HG02798 (cell line): ENCODE data around the gene ZMYM2.

Experiments used
- ATAC-seq: cut with Tn5 transposase; IDR thresholded peaks from one replicate; pipeline ENCODE4 v1.9.1; 2021; ENCODE audit warnings: mild to moderate bottlenecking; ENCODE audit not compliant: unreplicated experiment, poor library complexity

ZMYM2 gene

DNA sequence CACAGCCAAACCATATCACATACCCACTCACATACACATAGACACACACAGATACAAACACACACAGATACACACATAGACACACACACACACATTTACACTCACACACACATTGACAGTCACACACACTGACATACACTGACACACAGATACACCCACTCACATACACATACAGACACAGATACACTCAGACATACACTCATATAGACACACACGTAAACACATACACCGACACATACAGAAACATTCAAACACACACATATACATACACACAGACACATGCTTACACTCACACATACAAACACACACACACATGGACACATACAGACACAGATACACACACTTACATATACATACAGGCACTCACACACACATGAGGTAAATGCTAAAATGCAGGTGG is 172.1 kb downstream of the ZMYM2 start:
- ATAC-seq = no peak

GRCh38 chr13:20131057-20131832 is 172.7 kb downstream of the ZMYM2 start:
- ATAC-seq = no peak

- no peak for ATAC-seq
Measured at GRCh38 chr13:20132052-20132634, 173.6 kb downstream of the ZMYM2 start.

GRCh38 chr13:20134732-20135131 is 176.2 kb downstream of the ZMYM2 start:
- no peak for ATAC-seq

- ATAC-seq = peak; percentile 62
Measured at GRCh38 chr13:20136781-20137703, 178.5 kb downstream of the ZMYM2 start.

DNA sequence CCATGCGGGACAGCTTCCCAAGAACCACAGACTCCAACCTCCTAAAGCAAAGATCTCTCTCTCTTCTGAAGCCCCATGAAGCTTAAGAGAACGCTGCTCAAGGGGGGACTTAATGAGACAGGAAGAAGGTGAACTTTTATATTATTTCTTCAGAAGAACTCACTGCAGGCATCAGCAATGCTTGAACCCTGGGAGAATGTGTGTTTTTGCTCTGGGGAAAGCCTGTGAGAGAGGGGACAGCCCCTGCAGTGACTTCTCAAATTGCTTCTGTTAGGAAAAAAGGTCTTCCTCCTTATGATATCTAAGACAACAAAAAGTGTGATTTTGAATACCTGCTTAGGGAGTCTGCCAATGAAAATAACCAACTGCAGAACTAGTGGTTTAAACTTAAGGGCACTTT is 179.3 kb downstream of the ZMYM2 start:
- ATAC-seq = no peak

DNA sequence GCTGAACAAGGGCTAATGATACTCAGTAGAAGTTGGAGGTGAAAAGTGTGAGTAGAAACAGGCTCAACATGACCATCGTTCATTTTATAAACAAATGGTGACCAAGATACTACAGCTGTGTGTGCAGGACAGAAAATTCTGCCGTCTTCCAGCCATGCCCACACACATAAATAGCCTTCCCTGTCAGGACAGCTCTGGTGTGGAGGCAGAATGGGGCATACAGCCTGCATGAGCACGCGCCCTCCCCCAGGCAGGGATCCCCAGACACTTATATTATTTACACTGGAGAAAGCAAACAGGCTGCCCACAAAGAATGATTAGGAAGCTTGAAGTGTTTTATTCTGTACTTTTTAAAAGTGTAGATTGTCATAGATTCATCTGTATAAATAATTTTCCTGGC is 182.0 kb downstream of the ZMYM2 start:
- ATAC-seq = no peak
